ENCODE data around the gene FAM241B. TPM values are rescaled to one million over a fixed set of nuclear protein-coding genes. Genes with fewer than 3 reads are reported as not detected.

The FAM241B gene
- total RNA-seq, 2 experiments from 2014 or later, result 14.1 to 17.5 TPM

DNA sequence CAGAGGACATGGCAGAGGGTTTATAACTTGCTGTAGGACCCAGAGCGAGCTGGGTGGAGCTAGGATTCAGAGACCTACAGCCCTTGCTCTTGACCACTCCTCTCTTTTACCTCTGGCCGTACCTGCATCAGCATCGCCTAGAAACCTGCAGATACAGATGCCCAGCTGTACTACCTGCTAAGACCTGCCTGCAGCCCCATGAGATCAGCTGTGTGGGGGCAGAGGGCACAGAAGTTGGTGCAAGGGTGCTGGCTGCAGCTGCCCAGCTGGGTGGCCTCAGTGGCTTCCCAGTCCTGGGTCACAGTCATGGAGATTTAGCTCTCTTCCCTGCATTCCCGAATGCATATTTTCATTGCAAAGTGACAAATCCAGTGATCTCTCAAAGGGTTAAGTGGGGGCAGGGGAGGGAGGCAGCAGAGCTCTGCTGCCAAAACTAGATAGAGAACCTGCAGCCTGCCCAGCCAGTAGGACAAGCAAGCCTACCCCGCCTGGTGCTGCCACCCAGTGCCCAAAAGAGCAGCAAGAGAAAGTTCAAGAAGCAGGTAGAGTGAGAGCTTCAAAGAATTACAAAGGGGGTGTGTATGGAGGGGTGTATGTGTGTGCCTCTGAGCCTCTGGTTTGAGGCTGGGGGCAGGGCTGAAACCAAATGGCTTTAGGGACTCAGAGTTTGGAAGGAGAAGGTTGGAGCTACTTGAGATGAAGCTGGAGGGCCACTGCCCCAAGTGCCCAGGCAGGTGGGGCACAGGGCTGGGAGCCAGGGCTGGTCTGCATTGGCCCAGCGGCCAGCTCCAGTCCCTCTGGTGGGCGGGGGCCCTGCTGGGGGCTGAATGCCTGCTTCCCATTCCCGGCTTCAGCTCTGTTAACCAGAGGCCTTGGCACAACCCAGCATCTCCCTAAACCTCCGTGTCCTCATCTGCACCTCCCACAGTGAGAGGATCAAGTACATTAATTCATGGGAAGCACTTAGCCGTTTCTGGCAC is 6.9 kb downstream of the FAM241B start:
- ATAC-seq (ENCODE audit: poor library complexity) (peak; percentile 62), DNase-seq (peak in 10 of 14 experiments; percentile 18 to 56 (median 28))
- CTCF ChIA-PET, result interaction anchor here (0.6 to 9.1 kb wide), 5 partner anchors 85 to 187 kb away, joined by 3 to 70 read pairs (median 4); no protein-coding TSS in a partner anchor
- H3K4me1 Mint-ChIP-seq (ENCODE audit: low read depth), result peaks cover under 1% of the 10 kb centered on the region
- Histone ChIP-seq H3K9me3 (ENCODE audit: control insufficient read depth in 1 of 2, insufficient read depth in 1 of 2, low read length in 2 of 2) (peaks cover 0 to 4% of the 10 kb centered on the region in 2 experiments), H3K27me3 (ENCODE audit: control insufficient read depth in 1 of 2, insufficient read depth in 2 of 2, low read length in 2 of 2) (no peaks in the 10 kb centered on the region), H3K27ac (ENCODE audit: low read depth in 1 of 2, low read length in 2 of 2) (no peak overlapping the region), H3K4me3 (ENCODE audit: low read length) (no peak overlapping the region), H3K4me1 (ENCODE audit: insufficient read depth, low read length) (no peaks in the 10 kb centered on the region), H3K36me3 (ENCODE audit: insufficient read depth, low read length) (peaks cover 11% of the 10 kb centered on the region)
- no peaks in the 10 kb centered on the region for H3K9me3 Mint-ChIP-seq
- H3K36me3 Mint-ChIP-seq (ENCODE audit: low read depth), result peaks cover 14% of the 10 kb centered on the region
- H3K4me3 Mint-ChIP-seq, result no peak overlapping the region
- no peaks in the 10 kb centered on the region for H3K27me3 Mint-ChIP-seq
- POLR2A ChIA-PET, result interaction anchor here (0.7 to 1.4 kb wide), 4 partner anchors 12 to 453 kb away, joined by 3 to 10 read pairs (median 4); no protein-coding TSS in a partner anchor
- TF ChIP-seq, protein P1, sequence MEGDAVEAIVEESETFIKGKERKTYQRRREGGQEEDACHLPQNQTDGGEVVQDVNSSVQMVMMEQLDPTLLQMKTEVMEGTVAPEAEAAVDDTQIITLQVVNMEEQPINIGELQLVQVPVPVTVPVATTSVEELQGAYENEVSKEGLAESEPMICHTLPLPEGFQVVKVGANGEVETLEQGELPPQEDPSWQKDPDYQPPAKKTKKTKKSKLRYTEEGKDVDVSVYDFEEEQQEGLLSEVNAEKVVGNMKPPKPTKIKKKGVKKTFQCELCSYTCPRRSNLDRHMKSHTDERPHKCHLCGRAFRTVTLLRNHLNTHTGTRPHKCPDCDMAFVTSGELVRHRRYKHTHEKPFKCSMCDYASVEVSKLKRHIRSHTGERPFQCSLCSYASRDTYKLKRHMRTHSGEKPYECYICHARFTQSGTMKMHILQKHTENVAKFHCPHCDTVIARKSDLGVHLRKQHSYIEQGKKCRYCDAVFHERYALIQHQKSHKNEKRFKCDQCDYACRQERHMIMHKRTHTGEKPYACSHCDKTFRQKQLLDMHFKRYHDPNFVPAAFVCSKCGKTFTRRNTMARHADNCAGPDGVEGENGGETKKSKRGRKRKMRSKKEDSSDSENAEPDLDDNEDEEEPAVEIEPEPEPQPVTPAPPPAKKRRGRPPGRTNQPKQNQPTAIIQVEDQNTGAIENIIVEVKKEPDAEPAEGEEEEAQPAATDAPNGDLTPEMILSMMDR (IDR thresholded peaks at IDR 0.05), result peak; percentile 37
- peak overlapping the region; percentile 30 for H3K27ac Mint-ChIP-seq
- intact Hi-C loops (cut with DNase I, micrococcal nuclease), result loop anchor here (5.0 to 10.0 kb wide), 5 partner anchors 72 to 1872 kb away; no protein-coding TSS in a partner anchor

DNA sequence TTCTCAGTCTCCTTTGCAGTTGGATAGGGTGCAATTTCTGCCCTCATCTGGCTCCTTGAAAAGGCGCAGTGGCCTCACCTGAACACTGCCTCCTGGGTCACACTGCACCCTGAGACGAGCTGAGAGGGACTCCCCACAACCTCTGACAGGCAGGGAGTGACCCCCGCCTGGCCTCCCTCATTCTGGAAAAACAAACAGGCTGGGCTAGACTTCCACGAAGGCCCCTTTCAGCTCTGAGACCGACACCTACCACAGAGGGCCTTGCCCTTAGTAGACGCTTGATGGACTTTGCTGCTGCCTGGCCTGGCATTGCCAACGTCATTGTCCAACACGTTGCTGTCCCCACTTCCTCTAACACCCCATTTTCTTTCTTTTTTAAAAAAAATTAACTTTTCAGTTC is 8.6 kb downstream of the FAM241B start:
- H3K4me3 ChIP-seq (ENCODE audit: low read length), result no peak overlapping the region
- Mint-ChIP-seq H3K4me3 (no peak overlapping the region), H3K4me1 (ENCODE audit: low read depth) (no peaks in the 10 kb centered on the region), H3K9me3 (no peaks in the 10 kb centered on the region), H3K27me3 (no peaks in the 10 kb centered on the region), H3K36me3 (ENCODE audit: low read depth) (peaks cover under 1% of the 10 kb centered on the region), H3K27ac (no peak overlapping the region)
- H3K27ac ChIP-seq (ENCODE audit: low read depth in 1 of 2, low read length in 2 of 2), result no peak overlapping the region
- intact Hi-C loops (cut with DNase I, micrococcal nuclease), result loop anchor here (1.0 to 10.0 kb wide), 6 partner anchors 74 to 1874 kb away; no protein-coding TSS in a partner anchor
- ChIA-PET CTCF (interaction anchor here (1.1 to 9.1 kb wide), 2 partner anchors 9 to 123 kb away, joined by 4 to 70 read pairs; partner anchors contain the start of gene FAM241B), POLR2A (no interaction called here)
- no peaks in the 10 kb centered on the region for H3K4me1 ChIP-seq (ENCODE audit: insufficient read depth, low read length)
- TF ChIP-seq, protein P1 (IDR thresholded peaks at IDR 0.05), result no peak
- peaks cover under 1% of the 10 kb centered on the region for H3K36me3 ChIP-seq (ENCODE audit: insufficient read depth, low read length)
- H3K9me3 ChIP-seq (ENCODE audit: control insufficient read depth in 1 of 2, insufficient read depth in 1 of 2, low read length in 2 of 2), result peaks cover 0 to 4% of the 10 kb centered on the region in 2 experiments
- ATAC-seq (ENCODE audit: poor library complexity) (no peak), DNase-seq (no peak)
- H3K27me3 ChIP-seq (ENCODE audit: control insufficient read depth in 1 of 2, insufficient read depth in 2 of 2, low read length in 2 of 2), result no peaks in the 10 kb centered on the region

DNA sequence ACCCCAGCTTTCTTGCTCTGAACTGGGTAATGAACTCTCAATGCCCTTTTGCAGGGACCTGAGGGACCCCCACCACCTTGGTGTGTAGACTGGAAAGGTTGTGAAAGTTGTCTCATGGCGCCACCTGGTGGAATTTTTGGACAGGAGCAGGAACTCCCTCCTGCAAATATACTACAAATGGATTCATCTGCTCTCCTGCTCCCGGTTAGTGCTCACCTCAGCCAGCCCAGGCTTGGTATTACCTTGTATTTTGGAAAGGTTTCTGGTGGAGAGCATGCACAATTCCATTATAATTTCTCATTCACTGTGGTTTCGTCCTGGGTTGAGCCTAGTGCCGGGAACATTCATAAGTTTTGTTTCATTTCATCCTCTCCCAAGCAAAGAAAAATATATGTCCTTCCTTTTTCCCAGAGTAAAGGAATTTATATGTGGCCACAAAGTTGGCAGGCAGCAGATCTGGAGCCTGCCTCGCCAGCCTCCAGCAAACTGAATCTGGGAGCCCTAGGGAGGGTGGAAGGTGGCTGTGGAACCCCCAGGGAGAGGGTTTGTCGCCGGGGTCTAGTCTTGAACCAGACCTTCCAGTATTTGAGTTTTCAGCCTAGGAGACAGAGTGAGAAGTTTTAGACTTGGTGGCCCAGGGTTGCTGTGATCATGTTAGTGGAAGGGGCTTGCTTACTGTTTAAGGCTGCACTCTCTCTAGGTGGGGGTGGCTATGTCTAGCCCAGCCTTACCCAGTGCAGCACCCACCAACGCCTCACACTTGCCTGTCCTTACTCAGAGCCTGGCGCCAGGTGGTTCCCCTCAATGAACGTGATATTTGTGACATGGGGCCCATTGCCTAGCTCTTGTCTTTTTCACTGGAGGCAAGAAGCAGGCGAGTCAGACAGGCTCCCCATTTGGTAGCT is 9.5 kb downstream of the FAM241B start:
- Histone ChIP-seq H3K27me3 (ENCODE audit: control insufficient read depth in 1 of 2, insufficient read depth in 2 of 2, low read length in 2 of 2) (no peaks in the 10 kb centered on the region), H3K9me3 (ENCODE audit: control insufficient read depth in 1 of 2, insufficient read depth in 1 of 2, low read length in 2 of 2) (peaks cover 0 to 4% of the 10 kb centered on the region in 2 experiments), H3K27ac (ENCODE audit: low read depth in 1 of 2, low read length in 2 of 2) (no peak overlapping the region), H3K4me3 (ENCODE audit: low read length) (no peak overlapping the region), H3K4me1 (ENCODE audit: insufficient read depth, low read length) (no peaks in the 10 kb centered on the region), H3K36me3 (ENCODE audit: insufficient read depth, low read length) (no peaks in the 10 kb centered on the region)
- H3K4me1 Mint-ChIP-seq (ENCODE audit: low read depth), result no peaks in the 10 kb centered on the region
- ChIA-PET POLR2A (no interaction called here), CTCF (interaction anchor here (1.1 to 9.1 kb wide), 2 partner anchors 10 to 124 kb away, joined by 4 to 70 read pairs; partner anchors contain the start of gene FAM241B)
- TF ChIP-seq, protein P1 (IDR thresholded peaks at IDR 0.05), result peak; percentile 88
- H3K27me3 Mint-ChIP-seq, result no peaks in the 10 kb centered on the region
- intact Hi-C loops (cut with DNase I, micrococcal nuclease), result loop anchor here (1.0 to 10.0 kb wide), 8 partner anchors 75 to 1875 kb away; no protein-coding TSS in a partner anchor
- H3K4me3 Mint-ChIP-seq, result no peak overlapping the region
- H3K36me3 Mint-ChIP-seq (ENCODE audit: low read depth), result no peaks in the 10 kb centered on the region
- no peaks in the 10 kb centered on the region for H3K9me3 Mint-ChIP-seq
- ATAC-seq (ENCODE audit: poor library complexity) (peak; percentile 81), DNase-seq (peak; percentile 57 to 87 (median 66))
- H3K27ac Mint-ChIP-seq, result no peak overlapping the region
